COLO668 (cell line): ENCODE measurements around the gene MCF2L2.
"Not testable (repeated sequence)": the region's sequence is repeated elsewhere in the genome, so short reads cannot be mapped to it uniquely, and the experiment has no call there.

Experiments
- DNase-seq: peaks from one replicate; lab custom pipeline; 2025; ENCODE audit not compliant: unreplicated experiment; lab: John Stamatoyannopoulos, UW

The MCF2L2 gene

DNA sequence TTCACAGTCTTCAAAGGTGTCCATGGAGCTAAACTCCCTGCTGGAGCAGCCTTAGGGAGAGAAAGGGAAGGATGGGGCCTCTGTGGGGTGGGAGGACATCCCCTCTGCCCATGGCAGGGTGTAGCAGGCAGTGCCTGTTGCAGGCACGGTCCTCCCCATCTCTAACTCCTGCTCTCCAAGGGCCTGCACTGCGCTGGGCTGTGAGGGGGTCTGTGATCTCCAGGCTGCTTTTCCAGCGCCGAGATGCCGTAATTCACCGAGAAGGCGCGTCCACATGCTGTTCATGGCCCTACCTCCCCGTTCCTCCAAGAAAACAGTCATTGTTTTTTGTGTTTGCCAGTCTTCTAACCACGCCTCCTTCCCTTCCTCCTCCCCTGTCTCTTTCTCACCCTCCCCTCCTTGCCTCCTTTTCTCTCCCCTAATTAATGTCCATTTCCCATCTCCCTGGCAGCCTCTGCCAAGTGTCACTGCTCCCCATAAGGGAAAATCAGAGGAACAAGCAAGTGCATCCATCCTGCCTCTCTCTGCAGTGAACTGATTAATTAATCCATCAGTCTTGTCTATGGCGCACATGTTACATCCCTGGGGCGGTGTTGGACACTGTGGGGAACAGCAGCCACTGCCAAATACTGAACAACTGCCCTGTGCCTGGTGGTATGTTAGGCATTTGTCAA, 248.2 kb downstream of the MCF2L2 start:
- DNase-seq, result no peak

DNA sequence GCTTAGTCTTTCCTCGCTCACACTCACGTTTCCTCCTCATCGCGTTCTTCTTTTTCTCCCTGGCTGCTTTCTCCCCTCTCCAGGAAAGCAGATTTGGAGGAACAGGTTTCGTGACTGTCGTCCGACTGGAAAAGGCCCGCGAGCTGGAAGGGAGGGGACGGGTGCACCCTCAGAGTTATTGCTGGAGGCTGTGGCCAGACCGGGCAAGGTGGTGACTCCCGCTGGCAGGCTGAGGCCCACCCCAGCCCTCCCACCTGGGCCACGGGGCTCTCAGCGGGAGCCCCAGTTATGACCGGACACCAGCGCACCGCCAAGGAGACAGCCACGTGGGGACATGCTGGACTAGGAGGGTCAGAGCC, 248.9 kb downstream of the MCF2L2 start:
- DNase-seq, result not testable (repeated sequence)

DNA sequence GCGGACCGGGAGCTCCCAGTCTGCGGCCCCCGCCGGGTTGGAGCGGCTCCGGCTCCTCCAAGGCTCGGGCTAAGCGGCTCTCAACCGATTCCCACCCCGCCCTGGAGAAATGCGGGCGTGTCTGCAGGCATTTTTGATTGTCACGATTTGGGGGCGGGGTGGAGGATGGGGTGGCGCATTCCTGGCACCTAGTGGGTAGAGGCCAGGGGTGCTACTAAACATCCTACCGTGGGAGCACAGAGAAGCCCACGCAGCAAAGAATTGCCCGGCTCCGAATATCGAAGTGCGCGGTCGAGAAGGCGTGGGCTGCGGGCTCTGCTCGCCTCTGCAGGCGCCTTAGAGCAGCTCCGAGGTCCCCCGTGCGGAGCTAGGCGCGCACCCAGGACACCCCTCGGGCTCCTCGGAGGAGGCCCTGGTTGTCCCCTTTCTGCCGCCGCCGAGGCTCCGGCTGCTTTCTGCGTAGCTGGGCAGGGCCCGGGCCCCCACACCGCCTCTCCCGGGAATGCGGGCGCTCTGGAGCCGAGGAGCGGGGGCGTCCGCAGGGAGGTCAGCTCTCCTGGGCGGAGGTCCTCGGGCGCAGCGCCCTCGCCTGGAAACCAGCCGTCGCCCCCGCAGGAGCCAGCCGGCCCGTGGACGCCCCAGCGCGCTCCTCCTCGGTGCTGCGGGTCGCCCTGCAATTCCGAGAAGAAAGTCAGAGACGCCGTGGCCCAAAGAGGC, 249.4 kb downstream of the MCF2L2 start:
- DNase-seq, result peak; percentile 47

DNA sequence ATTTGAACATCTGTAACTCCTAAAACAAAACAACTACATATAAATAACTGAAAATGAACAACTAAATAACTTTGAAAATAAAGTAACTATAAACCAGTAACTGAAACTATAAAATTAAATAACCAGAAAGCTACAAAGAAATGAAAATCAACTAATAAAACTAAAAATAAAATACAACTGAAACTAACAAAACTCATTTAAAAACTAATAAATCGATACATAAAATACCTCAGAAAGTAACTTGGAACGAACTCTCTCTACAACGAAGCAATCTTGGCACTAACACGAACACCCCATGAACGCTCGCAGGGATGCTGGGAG, 249.9 kb downstream of the MCF2L2 start:
- no peak for DNase-seq

DNA sequence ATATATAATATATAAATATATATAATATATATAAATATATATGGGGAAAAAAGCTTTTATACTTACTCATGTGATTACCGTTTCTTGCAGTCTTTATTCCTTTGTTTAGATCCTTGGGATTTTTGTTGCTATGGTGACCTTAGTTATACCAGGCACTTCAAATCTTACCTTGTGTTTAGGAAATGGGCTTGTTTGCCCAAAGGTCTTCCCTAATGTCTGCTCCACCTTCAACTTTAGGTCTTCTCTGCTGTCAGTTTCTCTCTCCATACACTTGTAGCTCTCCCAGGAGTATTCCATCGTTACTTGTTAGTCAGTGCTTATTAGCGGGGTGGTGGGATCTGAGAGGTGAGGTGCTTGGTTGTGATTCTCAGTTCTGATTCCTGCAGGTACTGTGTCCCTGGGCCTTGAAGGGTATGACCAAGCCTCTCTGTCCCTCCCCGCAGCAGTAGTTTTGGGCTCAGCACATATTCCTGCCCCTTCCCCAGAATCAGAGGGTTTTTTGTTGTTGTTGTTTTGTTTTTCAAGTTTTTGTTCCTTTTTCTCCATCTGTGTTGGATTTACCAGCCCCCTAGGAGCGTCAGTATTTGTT, 256.3 kb downstream of the MCF2L2 start:
- DNase-seq, result no peak

DNA sequence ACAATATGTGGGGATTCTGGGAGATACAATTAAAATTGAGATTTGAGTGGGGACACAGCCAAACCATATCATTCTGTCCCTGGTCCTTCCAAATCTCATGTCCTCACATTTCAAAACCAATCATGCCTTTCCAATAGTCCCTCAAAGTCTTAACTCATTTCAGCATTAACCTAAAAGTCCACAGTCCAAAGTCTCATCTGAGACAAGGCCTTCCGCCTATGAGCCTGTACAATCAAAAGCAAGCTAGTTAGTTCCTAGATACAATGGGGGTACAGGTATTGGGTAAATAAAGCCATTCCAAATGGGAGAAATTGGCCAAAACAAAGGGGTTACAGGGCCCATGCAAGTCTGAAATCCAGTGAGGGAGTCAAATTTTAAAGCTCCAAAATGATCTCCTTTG, 260.4 kb downstream of the MCF2L2 start:
- DNase-seq, result not testable (repeated sequence)

DNA sequence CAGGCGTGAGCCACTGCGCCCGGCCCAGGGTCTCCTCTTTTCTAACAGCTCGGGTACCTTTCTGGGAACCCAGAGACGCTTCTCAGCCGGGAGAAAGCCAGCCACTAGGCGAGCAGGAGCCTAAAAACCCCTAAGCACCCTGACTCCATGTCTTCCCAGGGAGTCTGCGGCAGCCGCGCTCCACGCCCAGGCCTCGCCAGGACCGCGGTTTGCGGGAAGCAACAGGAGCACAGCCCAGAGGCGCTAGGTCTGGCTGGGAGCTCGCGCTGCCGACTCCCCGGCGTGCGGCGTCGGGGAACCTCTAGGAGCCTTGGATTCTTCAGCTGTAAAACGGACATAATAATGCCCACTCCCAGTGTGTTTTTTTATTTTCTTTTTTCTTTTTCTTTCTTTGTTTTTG, 264.9 kb downstream of the MCF2L2 start:
- DNase-seq, result no peak

DNA sequence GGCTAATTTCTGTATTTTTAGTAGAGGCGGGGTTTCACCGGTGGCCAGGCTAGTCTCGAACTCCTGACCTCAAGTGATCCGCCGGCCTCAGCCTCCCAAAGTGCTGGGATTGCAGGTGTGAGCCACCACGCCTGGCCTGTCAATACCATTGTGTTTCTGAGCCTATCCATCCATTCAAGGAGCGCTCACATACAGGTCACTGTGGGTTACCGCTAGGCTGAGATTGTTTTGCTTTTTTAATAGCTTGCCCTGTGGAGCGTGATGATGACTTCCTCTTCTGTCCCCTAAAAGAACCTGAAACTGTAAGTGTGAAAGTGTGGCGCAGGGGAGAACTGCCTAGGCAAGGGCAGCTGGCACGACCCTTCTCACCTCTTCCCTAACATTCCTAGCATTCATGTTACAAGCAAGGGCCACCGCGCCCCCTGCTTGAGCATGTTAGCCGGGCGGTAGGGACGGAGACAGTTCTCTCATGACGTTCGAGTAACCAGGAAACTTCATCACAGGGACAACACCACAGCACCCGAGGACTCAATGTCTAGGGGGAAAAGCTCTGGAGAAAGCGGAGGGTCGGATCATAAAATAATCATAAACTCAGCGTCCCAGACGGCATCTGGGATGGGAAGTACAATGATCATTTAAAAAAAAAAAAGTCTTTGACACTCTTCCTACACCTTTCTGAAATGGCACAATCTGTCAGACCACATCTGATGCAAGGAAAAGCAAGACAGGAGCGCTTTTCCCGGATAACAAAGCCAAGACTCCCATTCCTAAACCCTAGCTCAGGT, 266.7 kb downstream of the MCF2L2 start:
- no peak for DNase-seq

DNA sequence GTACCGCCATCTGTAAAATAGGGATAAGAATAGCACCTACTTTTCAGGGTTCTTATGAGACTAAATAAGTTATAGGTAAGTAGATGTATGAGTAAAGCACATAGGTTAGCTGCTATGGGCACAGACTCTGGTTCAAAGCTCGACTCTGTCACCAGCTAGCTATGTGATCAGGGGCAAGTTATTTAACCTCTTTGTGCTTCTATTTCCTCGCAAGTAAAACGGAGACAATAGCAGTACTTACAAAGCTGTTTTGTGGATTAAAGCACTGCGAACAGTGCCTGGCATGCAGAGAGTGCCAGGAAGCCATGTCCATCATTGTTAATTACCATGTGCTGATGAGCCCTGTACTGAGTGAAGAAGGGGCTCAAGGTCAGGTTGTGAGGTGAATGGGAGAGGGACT, 267.8 kb downstream of the MCF2L2 start:
- no peak for DNase-seq

DNA sequence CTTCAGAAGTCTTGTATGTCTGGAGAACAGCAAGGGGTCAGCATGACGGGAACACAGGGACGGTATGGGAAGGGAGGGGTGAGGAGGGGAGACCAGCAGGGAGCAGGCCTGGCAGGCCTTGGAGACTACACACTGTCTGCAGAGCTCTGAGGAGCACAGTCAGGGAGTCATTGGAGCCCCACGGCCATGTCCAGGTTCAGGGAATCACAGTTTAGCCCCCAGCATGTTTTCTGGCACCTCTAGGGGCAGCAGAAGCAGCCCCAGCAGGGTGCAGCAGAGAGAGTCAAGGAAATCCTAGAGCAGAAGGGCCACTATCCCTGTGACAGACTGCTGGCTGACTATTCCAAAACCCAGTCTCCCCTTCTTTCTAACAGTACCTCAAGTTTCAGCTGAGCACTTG, 269.1 kb downstream of the MCF2L2 start:
- DNase-seq, result peak; percentile 6

DNA sequence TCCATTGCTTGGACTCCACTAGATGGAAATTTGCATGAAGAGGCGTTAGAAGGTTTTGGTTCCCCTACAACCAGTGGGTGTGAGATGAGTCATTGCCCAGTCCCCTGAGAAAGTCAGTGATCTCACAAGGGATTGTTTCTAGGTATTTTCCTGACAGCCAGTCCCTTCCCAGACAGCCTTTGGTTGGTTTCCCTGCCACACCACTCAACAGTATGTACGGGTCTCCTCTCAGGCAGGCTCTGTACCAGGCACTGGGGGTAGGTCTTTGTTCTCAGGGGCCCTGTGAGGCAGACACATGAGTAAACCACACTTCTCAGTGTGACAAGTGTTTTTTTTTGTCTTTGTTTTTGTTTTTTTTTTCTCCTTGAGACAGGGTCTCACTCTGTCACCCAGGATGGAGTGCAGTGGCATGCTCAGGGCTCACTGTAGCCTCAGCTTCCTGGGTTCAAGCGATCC, 269.8 kb downstream of the MCF2L2 start:
- DNase-seq, result no peak

DNA sequence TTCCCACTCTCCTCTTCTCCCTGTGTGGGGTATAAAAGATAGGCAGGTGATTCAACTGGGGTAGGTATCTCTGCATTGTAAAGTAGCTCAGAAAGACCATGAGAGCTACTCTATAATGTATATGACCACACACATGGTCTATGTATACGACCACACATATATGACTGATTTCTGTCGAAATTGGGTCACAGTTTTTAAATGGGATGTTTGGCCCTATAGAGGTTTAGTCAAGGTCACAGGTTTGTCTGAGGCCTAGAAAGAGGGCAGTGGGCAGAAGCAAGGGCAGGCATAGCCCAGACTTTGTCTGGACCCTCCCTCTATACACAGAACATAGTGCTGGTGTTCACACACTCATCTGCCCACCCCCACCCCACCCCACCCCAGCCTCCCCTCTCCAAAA, 270.3 kb downstream of the MCF2L2 start:
- no peak for DNase-seq

DNA sequence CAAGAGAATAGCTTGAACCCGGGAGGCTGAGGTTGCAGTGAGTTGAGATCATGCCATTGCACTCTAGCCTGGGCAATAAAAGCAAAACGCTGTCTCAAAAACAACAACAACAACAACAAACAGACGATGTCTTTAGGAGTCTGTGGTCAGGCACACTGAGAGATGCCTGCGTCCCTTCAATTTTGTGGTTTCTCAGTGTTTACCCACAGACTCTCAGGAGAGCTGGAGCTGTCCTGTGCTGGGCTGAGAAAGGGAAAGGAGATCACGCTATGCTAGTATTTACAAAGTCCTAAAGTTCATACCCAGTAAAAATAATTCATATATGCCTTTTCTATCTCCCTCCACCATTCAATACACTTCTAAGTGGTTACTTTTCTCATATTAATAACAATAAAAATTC, 272.2 kb downstream of the MCF2L2 start:
- DNase-seq, result no peak

DNA sequence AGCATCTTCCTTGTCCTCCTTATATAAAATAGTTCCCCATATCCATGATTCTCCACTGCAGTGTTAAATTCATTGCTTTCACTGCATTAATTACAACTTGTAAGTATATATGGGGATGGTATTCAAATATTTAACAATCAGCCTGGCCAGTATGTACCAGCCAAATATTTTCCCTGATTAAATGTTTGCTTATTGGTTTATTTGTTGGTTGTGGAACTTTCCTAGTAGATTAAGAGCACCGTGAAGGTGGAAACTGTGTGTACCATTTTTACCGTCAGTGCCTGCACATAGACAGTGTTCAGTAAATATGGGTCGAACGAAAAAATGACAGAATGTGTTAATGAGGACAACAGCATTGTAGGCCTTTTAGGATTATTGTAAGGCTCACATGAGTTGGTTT, 272.9 kb downstream of the MCF2L2 start:
- no peak for DNase-seq

DNA sequence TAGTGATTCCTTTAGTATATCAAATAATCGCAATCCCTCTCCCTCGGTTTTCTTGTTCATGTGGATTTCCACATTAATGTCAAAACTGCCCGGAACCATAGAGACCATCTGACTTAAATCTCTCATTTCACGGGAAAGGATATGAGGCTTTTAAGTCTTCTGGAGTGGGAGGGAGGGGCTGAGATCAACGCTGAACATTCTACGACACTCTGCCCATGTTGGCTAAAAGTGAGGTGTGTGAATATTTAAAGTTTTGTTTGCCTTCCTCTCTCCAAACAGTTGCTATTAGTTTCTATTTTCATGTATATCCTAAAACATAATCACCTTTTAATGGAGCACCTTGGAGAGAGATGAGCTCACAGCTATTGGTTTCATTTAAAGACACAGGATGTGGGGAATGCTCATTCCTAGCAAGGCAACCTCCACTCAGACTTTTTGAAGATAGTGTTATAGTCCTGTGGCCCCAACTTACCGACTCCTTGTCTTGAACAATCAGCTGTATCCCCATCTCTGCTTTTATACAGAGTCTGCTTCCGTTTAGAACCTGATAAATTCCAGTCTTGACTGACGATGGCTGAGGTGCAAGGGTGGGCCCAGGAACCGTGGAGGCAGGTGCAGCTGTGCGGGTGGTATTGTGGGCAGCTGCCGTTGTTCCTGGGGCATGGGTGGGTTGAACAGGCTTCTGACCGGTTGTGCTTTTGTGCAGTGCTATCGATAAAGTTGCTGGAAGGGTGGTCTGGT, 275.0 kb downstream of the MCF2L2 start:
- no peak for DNase-seq

DNA sequence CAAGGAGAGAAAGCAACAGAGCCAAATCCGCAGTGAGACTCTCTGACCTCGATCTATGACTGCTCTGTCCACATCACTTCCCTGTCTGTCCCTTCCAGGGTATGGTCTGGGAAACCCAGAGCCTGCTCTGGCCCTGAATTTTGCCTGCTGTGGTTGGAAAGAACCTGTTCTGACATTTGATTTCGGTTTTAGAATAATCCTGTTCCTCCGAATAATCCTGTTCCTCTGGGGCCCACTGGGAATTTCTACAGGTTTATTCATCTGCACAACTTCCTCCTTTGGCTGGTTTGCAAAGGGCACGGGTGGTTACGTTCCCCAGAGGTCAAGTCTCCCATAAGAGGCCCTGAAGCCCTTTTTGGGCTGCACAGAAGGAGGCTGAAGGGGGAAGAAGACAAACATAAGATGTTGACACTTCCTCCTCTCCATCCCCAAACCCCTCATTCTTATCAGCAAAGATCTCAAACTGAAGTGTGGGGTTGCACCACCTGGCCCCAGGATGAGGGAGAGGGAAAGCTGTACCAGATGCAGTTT, 276.5 kb downstream of the MCF2L2 start:
- no peak for DNase-seq

DNA sequence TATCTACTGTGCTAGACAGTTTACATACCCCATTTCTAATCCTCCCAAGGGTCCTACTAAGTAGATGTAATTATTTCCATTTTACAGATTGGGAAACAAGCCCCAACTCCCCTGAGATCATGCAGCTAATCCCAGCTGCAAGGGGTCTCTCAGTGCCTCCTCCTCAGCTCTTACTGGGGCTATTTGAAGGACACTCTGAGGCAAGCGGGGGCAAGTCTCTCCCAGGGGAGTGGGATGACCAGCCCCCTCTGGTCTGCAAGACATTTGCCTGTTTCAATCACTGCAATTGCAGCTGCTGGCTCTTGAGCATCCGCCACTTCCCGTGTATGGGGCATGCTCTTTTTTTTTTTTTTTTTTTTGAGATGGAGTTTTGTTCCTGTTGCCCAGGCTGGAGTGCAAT, 277.3 kb downstream of the MCF2L2 start:
- DNase-seq, result no peak

DNA sequence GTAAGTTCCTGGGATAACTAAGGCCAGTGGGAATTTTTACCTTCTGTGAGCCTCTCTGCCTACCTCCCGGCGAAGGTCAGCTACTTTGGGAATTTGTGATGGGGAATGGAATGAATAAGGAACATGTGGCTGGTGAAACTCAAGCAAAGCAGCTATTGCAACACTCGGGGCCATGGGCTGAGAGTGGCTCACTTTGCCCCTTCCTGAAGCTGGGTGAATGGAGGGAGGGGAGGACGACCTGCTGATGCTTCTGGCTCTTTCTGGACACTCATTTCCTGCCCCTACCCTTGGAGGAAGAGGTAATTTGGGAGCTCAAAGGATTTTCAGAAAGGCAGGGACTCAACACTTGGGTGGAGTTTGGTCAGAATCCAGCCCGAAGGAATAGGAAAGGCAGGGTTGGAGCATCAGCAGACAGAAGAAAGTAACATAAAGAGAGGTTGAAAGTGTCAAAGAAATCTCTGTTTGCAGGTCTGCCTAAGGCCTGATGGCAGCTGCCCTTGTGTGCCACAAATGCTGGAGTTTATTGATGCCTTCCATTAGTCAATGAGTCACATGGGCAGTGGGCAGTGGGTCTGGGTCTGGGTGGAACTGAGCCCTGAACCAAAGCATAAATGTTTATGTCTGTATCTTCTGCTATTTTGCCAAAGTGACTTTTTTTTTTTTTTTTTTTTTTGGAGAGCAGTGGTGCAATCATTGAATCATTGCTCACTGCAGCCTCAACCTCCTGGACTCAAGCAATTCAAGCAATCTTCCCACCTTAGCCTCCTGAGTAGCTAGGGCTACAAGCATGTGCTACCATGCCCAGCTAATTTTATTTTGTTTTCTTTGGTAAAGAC, 278.3 kb downstream of the MCF2L2 start:
- DNase-seq, result no peak

DNA sequence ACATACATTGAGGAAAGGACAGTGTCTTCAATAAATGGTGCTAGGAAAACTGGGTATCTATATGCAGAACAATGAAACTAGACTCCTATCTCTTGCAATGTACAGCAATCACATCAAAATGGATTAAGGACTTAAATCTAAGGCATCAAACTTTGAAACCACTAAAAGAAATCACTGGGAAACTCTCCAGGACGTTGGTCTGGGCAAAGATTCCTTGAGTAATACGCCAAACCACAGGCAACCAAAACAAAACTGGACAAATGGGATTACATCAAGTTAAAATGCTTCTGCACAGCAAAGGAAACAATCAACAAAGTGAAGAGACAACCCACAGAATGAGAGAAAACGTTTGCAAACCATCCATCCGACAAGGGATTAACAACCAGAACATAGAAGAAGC, 280.4 kb downstream of the MCF2L2 start:
- no peak for DNase-seq

DNA sequence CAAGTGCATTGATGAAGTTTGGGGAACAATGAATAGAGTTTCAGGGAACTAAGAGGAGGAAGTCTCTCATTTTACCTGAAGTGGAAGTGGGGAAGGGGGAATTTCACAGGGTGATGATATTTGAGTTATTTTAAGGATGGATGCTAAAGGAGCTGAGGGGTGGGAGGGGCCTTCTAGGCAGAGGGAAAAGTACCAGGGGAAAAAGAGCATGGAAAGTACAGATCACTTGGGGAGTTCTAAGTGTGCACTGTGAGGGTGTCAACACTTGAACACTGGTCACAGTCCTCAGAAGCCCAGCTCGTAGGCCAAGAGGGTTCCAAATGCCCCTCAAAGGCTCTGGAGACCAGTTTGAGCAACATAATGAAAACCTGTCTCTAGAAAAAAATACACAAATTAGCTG, 284.1 kb downstream of the MCF2L2 start:
- DNase-seq, result no peak
